ENCODE measurements around the gene RDH14. TPM values are rescaled to one million over a fixed set of nuclear protein-coding genes. Genes with fewer than 3 reads are reported as not detected.

RDH14 gene
- total RNA-seq, 4 donors from 2014 or later: 26.4 to 138 (median 32.5) TPM

GRCh38 chr2:18585526-18585925 is 25.1 kb upstream of the RDH14 start:
- no peak for DNase-seq
- in situ Hi-C loops (cut with MboI; ENCODE audit: low pct_ligation_motif_present in 1 of 4, low pct_unique_long_range_greater_than_20kb in 1 of 4, low sequenced_read_pairs in 3 of 4): no loop called here
- intact Hi-C loops (cut with DNase I; ENCODE audit: low total_unique reads): no loop called here

GRCh38 chr2:18584608-18584954 is 24.1 kb upstream of the RDH14 start:
- Histone ChIP-seq H3K9me3 (no peaks in the 10 kb centered on the region), H3K27ac (no peak overlapping the region), H3K4me1 (no peaks in the 10 kb centered on the region), H3K4me3 (no peak overlapping the region), H3K36me3 (no peaks in the 10 kb centered on the region), H3K27me3 (no peaks in the 10 kb centered on the region)
- WGBS, 2 donors (ENCODE audit: low coverage in 1 of 2): 99% methylated on average over 32 of the region's 32 CpGs; no CpG with 5 or more reads in 1 of the 2 donors
- TF ChIP-seq POLR2A (IDR thresholded peaks at IDR 0.05): no peak
- no peak for TF ChIP-seq EP300 (IDR thresholded peaks at IDR 0.05; ENCODE audit: low read depth)
- no peak for TF ChIP-seq POLR2AphosphoS5 (IDR thresholded peaks at IDR 0.05)
- TF ChIP-seq CTCF (IDR thresholded peaks at IDR 0.05): no peak
- DNase-seq: no peak
- intact Hi-C loops (cut with DNase I; ENCODE audit: low total_unique reads) (no loop called here), in situ Hi-C loops (cut with MboI; ENCODE audit: low pct_ligation_motif_present in 1 of 4, low pct_unique_long_range_greater_than_20kb in 1 of 4, low sequenced_read_pairs in 3 of 4) (no loop called here)

More at GRCh38 chr2:18585526-18585925, 25.1 kb upstream of the RDH14 start:
- Histone ChIP-seq H3K27me3 (no peaks in the 10 kb centered on the region), H3K4me1 (no peaks in the 10 kb centered on the region), H3K4me3 (no peak overlapping the region), H3K27ac (no peak overlapping the region), H3K9me3 (no peaks in the 10 kb centered on the region), H3K36me3 (no peaks in the 10 kb centered on the region)
- WGBS, 2 donors (ENCODE audit: low coverage in 1 of 2): 88 to 89% methylated on average over 2 to 3 of the region's 3 CpGs
- TF ChIP-seq POLR2AphosphoS5 (IDR thresholded peaks at IDR 0.05) (no peak), EP300 (IDR thresholded peaks at IDR 0.05; ENCODE audit: low read depth) (no peak), POLR2A (IDR thresholded peaks at IDR 0.05) (no peak)

- DNase-seq: no peak
- intact Hi-C loops (cut with DNase I; ENCODE audit: low total_unique reads): no loop called here
- in situ Hi-C loops (cut with MboI; ENCODE audit: low pct_ligation_motif_present in 1 of 4, low pct_unique_long_range_greater_than_20kb in 1 of 4, low sequenced_read_pairs in 3 of 4): no loop called here
- Histone ChIP-seq H3K4me3 (no peak overlapping the region), H3K27me3 (no peaks in the 10 kb centered on the region), H3K36me3 (no peaks in the 10 kb centered on the region), H3K4me1 (no peaks in the 10 kb centered on the region), H3K27ac (no peak overlapping the region), H3K9me3 (no peaks in the 10 kb centered on the region)
- TF ChIP-seq POLR2AphosphoS5 (IDR thresholded peaks at IDR 0.05) (no peak), POLR2A (IDR thresholded peaks at IDR 0.05) (no peak), CTCF (IDR thresholded peaks at IDR 0.05) (no peak), EP300 (IDR thresholded peaks at IDR 0.05; ENCODE audit: low read depth) (no peak)
- WGBS, 2 donors (ENCODE audit: low coverage in 1 of 2): 76 to 95% methylated on average over 12 to 37 of the region's 37 CpGs
Measured at GRCh38 chr2:18583905-18584607, 23.6 kb upstream of the RDH14 start.

GRCh38 chr2:18580606-18581005 is 20.2 kb upstream of the RDH14 start:
- DNase-seq: no peak
- WGBS, 2 donors (ENCODE audit: low coverage in 1 of 2): 97 to 100% methylated on average over 2 to 3 of the region's 3 CpGs
- Histone ChIP-seq H3K27me3 (no peaks in the 10 kb centered on the region), H3K9me3 (no peaks in the 10 kb centered on the region), H3K36me3 (no peaks in the 10 kb centered on the region), H3K27ac (no peak overlapping the region), H3K4me3 (no peak overlapping the region), H3K4me1 (no peaks in the 10 kb centered on the region)
- no peak for TF ChIP-seq CTCF (IDR thresholded peaks at IDR 0.05)
- no peak for TF ChIP-seq POLR2AphosphoS5 (IDR thresholded peaks at IDR 0.05)
- TF ChIP-seq EP300 (IDR thresholded peaks at IDR 0.05; ENCODE audit: low read depth): no peak
- TF ChIP-seq POLR2A (IDR thresholded peaks at IDR 0.05): no peak
- intact Hi-C loops (cut with DNase I; ENCODE audit: low total_unique reads): no loop called here
- in situ Hi-C loops (cut with MboI; ENCODE audit: low pct_ligation_motif_present in 1 of 4, low pct_unique_long_range_greater_than_20kb in 1 of 4, low sequenced_read_pairs in 3 of 4): no loop called here

- in situ Hi-C loops (cut with MboI; ENCODE audit: low pct_ligation_motif_present in 1 of 4, low pct_unique_long_range_greater_than_20kb in 1 of 4, low sequenced_read_pairs in 3 of 4) (no loop called here), intact Hi-C loops (cut with DNase I; ENCODE audit: low total_unique reads) (no loop called here)
- H3K36me3 ChIP-seq: no peaks in the 10 kb centered on the region
- H3K9me3 ChIP-seq: no peaks in the 10 kb centered on the region
- no peak for DNase-seq
- no peak overlapping the region for H3K4me3 ChIP-seq
- no peak for TF ChIP-seq POLR2A (IDR thresholded peaks at IDR 0.05)
- TF ChIP-seq EP300 (IDR thresholded peaks at IDR 0.05; ENCODE audit: low read depth): no peak
- TF ChIP-seq POLR2AphosphoS5 (IDR thresholded peaks at IDR 0.05): no peak
- TF ChIP-seq CTCF (IDR thresholded peaks at IDR 0.05): no peak
- no peaks in the 10 kb centered on the region for H3K4me1 ChIP-seq
- H3K27me3 ChIP-seq: no peaks in the 10 kb centered on the region
- H3K27ac ChIP-seq: no peak overlapping the region
Measured at GRCh38 chr2:18578033-18578432, 17.6 kb upstream of the RDH14 start.
